OCI-M2 (cell line): ENCODE measurements around the gene PCLO.
"Not testable (repeated sequence)": the region's sequence is repeated elsewhere in the genome, so short reads cannot be mapped to it uniquely, and the experiment has no call there.

Experiments used
- DNase-seq: peaks from one replicate; lab custom pipeline; 2025; ENCODE audit not compliant: unreplicated experiment; lab: John Stamatoyannopoulos, UW

The PCLO gene

GRCh38 chr7:82745117-82745516, 417.6 kb downstream of the PCLO start:
- no peak for DNase-seq

GRCh38 chr7:82742163-82742562, 420.5 kb downstream of the PCLO start:
- DNase-seq, result no peak

- no peak for DNase-seq
These were observed 421.2 kb downstream of the PCLO start for GRCh38 chr7:82741493-82741892.

DNA sequence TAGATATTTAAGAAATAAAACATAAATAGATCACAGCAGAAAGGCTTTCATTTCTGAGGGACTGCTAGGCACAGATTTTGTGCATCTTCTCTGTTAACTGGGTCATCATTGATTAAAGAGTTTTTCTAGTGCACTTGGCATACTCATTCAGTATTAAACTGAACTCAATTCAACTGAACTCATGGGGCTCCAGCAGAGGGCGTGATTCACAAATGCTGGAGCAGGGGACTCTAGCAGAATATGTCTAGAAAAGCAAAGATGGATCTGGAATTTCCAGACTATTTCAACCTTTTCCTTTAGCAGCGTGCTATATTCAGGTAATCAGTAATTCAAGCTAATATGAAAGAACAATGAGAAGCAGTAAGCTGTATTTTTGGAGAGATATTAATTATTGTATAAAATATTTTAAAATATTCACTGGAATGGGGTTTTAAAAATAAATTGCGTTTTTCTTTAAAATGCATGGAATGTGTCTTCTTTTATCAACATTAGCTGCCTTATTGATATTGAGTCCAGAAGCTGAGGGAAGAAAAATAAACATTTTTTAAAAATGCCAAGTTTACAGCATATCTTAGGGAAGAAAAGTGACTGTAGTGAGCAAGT, 422.3 kb downstream of the PCLO start:
- DNase-seq, result no peak

- no peak for DNase-seq
These were observed 426.1 kb downstream of the PCLO start for GRCh38 chr7:82736633-82737032.

DNA sequence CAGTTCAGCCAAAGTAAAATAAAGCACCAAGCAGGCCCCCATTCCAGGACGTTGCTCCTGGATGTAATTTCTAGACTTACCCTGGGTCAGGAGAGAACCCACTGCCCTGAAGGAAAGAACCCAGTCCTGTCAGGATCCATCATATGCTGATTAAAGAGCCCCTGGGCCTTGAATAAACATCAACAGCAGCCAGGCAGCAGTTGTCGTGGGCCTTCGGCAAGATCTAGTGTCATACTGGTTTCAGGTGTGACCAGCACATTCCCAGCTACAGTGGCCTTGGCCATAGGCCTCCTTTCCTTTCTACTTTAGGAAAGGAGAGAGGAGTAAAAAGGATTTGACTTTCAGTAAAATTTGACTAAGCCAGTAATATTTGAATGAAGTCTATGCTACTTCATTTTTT, 430.0 kb downstream of the PCLO start:
- DNase-seq, result no peak

DNA sequence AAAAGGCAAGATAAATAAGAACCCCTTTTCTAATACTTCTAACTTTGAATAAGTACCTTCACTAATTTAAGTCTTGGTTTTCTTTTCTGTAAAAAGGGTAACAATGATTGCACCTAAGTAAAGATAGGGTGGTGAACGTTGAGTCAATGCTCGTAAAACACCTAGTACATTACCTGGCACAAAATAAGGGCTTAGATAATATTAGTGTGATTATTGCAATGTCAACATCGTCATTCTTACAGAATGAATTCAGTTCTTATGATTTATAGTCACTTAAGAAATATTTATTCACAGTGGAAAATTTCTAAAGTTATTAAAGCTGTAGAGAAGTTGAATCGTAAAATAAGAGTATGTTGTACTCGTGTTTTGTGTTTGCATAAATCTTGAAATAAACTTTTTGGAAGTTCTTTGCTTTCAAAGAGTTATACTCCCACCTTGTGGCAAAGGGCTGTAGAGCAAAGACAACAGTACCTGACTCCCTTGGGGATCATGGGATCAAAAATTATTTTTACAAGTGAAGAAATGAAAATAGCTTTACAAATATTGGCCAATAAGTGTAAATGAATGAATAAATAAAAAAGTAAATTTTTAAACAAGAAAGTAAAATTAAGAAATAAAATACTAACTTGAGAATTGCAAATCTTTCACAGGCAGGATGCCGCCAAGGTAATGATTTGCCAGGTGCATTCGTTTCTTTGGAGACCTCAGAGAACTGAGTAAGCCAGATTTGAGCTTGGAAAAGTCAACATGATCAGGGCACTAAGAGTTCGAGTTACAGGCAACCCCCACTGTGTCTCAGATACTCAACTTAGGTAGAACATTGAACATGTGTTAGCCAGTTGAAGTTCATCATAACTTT, 433.3 kb downstream of the PCLO start:
- DNase-seq, result no peak

DNA sequence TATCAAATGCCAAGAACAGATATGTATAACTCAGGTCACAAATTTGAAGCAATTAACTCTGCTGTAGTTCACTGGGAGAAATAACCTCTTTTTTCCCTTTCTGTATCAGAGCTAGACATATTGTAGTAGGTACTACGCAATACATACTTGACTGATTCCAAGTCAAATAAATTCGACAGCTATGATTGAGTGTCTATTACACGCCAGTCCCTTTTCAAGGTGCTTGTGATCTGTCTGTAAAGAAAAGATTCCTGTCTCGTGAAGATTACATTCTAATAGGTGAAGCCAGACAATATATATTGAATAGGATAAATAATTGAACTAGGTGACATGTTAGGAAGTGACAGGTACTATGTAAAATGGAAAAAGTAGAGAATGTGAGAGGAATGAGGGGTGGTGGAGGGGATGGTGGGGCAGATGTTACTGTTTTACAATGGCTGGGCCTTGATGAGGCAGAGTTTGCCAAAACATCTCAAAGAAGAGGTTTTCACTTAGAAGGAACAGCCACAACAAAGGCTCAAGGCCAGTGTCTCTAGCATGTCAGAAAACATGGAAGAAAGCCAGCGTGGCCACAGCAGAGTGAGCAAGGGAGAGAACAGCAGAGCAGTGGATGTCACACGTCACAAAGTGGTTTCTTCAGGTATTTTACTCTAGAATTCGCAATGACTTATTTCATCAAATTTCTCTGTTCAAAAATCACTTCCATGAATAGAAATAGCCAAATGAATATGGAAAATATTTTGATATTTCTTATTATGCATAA, 436.5 kb downstream of the PCLO start:
- no peak for DNase-seq

DNA sequence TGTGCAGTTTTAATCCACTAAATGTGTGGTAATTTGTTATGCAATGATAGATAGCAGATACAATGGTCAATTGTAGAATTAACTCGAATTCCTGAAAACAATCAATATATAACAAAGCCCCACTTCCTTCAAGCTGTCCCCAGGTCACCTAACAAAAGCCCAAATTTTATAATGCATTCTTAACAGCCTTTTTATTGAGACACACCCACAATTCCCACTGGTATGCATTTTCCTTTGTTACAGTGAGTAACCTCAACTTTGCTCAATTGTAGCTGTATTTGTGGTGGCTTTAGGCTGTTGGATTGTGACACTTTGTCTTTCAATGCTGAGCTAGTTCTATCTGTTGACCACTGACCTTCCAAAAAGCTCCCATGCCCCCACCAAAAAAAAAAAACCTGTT, 439.3 kb downstream of the PCLO start:
- no peak for DNase-seq

- DNase-seq, result no peak
These were observed 439.7 kb downstream of the PCLO start for GRCh38 chr7:82722946-82723345.

- no peak for DNase-seq
These were observed 447.3 kb downstream of the PCLO start for GRCh38 chr7:82715344-82715743.

DNA sequence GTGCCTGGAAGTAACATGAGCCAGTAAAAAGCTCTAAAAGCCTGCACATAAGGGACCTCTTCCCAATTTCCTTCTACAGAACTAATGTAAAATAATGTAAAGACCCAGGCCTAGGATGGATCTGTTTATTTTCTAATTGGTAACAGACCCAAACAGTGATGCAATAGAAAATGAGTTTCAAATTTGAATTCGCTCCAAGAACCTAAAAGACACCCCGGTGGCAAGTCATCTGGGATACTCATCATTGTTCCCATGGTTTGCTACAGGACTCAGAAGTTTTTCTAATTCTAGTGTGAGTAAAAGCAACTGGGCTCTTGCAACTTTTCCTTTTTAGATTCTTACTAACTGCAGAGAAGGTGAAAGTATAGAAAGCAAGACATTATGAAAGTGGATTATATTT, 447.8 kb downstream of the PCLO start:
- no peak for DNase-seq

DNA sequence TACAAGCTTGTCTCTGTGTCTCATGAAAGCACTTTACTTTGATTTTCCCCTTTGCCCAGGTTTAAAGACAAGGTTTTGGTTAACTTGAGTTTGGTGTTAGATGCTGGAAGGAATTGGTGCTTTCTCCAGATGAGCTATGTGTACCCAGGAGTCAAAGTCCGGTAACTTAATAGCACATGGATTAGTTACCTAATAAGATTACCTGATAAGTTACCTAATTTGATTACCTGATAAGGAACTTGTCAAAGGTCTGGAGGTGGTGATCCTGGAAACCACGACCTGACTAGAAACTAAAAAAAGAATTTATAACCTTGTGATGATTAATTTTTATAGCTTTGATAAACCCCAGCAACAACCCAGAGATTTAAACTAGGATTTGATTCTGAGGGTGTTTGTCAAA, 449.2 kb downstream of the PCLO start:
- DNase-seq, result no peak

- DNase-seq, result not testable (repeated sequence)
These were observed 456.3 kb downstream of the PCLO start for GRCh38 chr7:82706344-82706743.

- no peak for DNase-seq
These were observed 457.0 kb downstream of the PCLO start for GRCh38 chr7:82705517-82706260.

DNA sequence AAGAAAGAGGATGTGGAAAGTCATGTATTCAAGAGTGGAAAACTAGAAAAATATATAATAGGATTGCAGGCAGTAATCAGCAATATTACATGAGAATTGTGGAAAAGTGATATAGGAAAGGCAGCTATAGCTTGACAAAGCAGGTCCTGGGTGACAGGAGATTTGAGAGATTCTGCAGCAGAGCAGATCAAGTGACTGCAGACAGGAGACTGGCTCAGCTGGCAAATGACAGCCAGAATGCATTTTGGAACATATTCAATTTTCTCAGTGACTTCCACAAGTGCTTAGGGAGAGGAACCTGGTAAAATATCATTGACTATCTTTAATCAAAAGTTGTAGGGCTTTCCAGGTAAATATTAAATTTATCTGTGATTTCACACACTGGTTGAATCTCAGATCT, 458.6 kb downstream of the PCLO start:
- no peak for DNase-seq
